NCI-H1417 treated with DMSO at 0.1 percent for 48 hours (cell line): ENCODE measurements around the gene ARSH.
"Not testable (repeated sequence)": the region's sequence is repeated elsewhere in the genome, so short reads cannot be mapped to it uniquely, and the experiment has no call there.

ENCODE experiments used
- DNase-seq: peaks from one replicate; lab custom pipeline; 2025; lab: John Stamatoyannopoulos, UW

ARSH gene

GRCh38 chrX:3006495-3006894 lies at the start of gene ARSH:
Gene ARSH, plus strand, starts transcription at chrX:3006546. Its CDS starts 67 bp downstream, at chrX:3006613.
- DNase-seq = no peak

GRCh38 chrX:2958199-2958598 lies 48.1 kb upstream of the ARSH start:
- DNase-seq = no peak

GRCh38 chrX:2960861-2961515 lies 45.4 kb upstream of the ARSH start:
- DNase-seq = no peak

- DNase-seq = no peak
Measured at GRCh38 chrX:2962381-2962780, 44.0 kb upstream of the ARSH start.

- DNase-seq = not testable (repeated sequence)
Measured at GRCh38 chrX:2963449-2963848, 42.9 kb upstream of the ARSH start.

- DNase-seq = not testable (repeated sequence)
Measured at GRCh38 chrX:2963992-2964794, 42.2 kb upstream of the ARSH start.

- no peak for DNase-seq
Measured at GRCh38 chrX:2965965-2966364, 40.4 kb upstream of the ARSH start.

GRCh38 chrX:2967012-2967411 lies 39.3 kb upstream of the ARSH start:
- DNase-seq = no peak

- no peak for DNase-seq
Measured at GRCh38 chrX:2967584-2967983, 38.8 kb upstream of the ARSH start.

- DNase-seq = no peak
Measured at GRCh38 chrX:2967998-2968909, 38.1 kb upstream of the ARSH start.

GRCh38 chrX:2969021-2969420 lies 37.3 kb upstream of the ARSH start:
- DNase-seq = no peak

- no peak for DNase-seq
Measured at GRCh38 chrX:2972391-2972790, 34.0 kb upstream of the ARSH start.

- no peak for DNase-seq
Measured at GRCh38 chrX:2974961-2975360, 31.4 kb upstream of the ARSH start.

GRCh38 chrX:2978639-2979038 lies 27.7 kb upstream of the ARSH start:
- not testable (repeated sequence) for DNase-seq

GRCh38 chrX:2984342-2984741 lies 22.0 kb upstream of the ARSH start:
- no peak for DNase-seq

- no peak for DNase-seq
Measured at GRCh38 chrX:2989565-2989964, 16.8 kb upstream of the ARSH start.

- no peak for DNase-seq
Measured at GRCh38 chrX:3010532-3010931, 4.2 kb downstream of the ARSH start.

GRCh38 chrX:3017492-3017891 lies 11.1 kb downstream of the ARSH start:
- DNase-seq = no peak

- DNase-seq = no peak
Measured at GRCh38 chrX:3024176-3024575, 17.8 kb downstream of the ARSH start.

- no peak for DNase-seq
Measured at GRCh38 chrX:3026074-3026815, 19.9 kb downstream of the ARSH start.

GRCh38 chrX:3029129-3029528 lies 22.8 kb downstream of the ARSH start:
- DNase-seq = no peak

GRCh38 chrX:3037218-3037617 lies 30.9 kb downstream of the ARSH start:
- DNase-seq = no peak
